ENCODE measurements around the gene CNTN6.

GRCh38 chr3:1082108-1082507, 10.7 kb upstream of the CNTN6 start:
- no peak for TF ChIP-seq POLR2A (IDR thresholded peaks at IDR 0.05; ENCODE audit: borderline replicate concordance, extremely low read depth, insufficient read depth, insufficient read length)
- no peak for TF ChIP-seq YY1 (IDR thresholded peaks at IDR 0.05; ENCODE audit: extremely low read depth, insufficient replicate concordance, low read depth, low read length)
- TF ChIP-seq, protein P1, sequence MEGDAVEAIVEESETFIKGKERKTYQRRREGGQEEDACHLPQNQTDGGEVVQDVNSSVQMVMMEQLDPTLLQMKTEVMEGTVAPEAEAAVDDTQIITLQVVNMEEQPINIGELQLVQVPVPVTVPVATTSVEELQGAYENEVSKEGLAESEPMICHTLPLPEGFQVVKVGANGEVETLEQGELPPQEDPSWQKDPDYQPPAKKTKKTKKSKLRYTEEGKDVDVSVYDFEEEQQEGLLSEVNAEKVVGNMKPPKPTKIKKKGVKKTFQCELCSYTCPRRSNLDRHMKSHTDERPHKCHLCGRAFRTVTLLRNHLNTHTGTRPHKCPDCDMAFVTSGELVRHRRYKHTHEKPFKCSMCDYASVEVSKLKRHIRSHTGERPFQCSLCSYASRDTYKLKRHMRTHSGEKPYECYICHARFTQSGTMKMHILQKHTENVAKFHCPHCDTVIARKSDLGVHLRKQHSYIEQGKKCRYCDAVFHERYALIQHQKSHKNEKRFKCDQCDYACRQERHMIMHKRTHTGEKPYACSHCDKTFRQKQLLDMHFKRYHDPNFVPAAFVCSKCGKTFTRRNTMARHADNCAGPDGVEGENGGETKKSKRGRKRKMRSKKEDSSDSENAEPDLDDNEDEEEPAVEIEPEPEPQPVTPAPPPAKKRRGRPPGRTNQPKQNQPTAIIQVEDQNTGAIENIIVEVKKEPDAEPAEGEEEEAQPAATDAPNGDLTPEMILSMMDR (IDR thresholded peaks at IDR 0.05 in 2 of 3, conservative IDR thresholded peaks at IDR 0.05 in 1 of 3; ENCODE audit: borderline replicate concordance in 1 of 3, insufficient read depth in 1 of 3, low read depth in 2 of 3, low read length in 2 of 3), result peak in 2 of 3 experiments; percentile 28 to 29; a peak in 2 of 6 replicates
- no peak for TF ChIP-seq EZH2phosphoT487 (IDR thresholded peaks at IDR 0.05; ENCODE audit: borderline replicate concordance)
- TF ChIP-seq CEBPB (IDR thresholded peaks at IDR 0.05; ENCODE audit: low read depth), result no peak
- TF ChIP-seq ZBTB33 (IDR thresholded peaks at IDR 0.05; ENCODE audit: extremely low read depth, insufficient replicate concordance, low read length), result no peak
- no peak for TF ChIP-seq JUND (IDR thresholded peaks at IDR 0.05)
- TF ChIP-seq FOSL1 (IDR thresholded peaks at IDR 0.05; ENCODE audit: low read depth), result no peak
- TF ChIP-seq TCF7L2 (IDR thresholded peaks at IDR 0.05; ENCODE audit: borderline replicate concordance, extremely low read depth, insufficient read depth, insufficient read length), result no peak
- TF ChIP-seq EZH2 (IDR thresholded peaks at IDR 0.05), result no peak
- TF ChIP-seq RAD21 (IDR thresholded peaks at IDR 0.05; ENCODE audit: low read depth), result no peak

Measured in HCT116 (cell line).